Activated CD4-positive, alpha-beta T cell treated with anti-CD3 and anti-CD28 coated beads, Interleukin-10, Interleukin-2, amounts not matched to agents 100 ng/mL and 50 ng/mL, durations not matched to agents 16 hours and 8 hours (primary cell): Measurements from ENCODE around the gene LARP1B.
A peak's percentile ranks its signal among the peaks of the same experiment; 100 is the strongest.
"Not testable (repeated sequence)": the region's sequence is repeated elsewhere in the genome, so short reads cannot be mapped to it uniquely, and the experiment has no call there.

Experiments
- DNase-seq: peaks from one replicate; pipeline ENCODE4 v3.0.0-alpha.2; 2020

Gene LARP1B

DNA sequence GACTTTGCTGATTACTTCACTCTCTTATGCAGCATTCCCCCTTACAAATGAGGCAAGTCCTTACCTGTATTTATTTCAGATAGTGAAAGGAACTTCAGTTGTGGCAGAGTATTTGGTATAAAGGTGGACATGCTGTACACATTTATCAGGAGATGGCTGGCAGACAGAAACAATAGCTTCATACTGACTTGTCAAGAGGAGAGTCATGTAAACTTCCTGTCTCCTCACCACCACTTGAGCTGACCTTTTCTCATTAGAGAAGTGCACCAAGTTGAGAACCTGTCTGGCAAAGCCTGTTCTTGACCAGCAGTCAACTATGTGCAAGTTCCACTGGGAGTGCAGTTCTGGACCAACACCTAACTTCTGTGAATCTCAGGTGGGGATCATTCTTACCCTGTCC, 80.8 kb downstream of the LARP1B start:
- DNase-seq = no peak

DNA sequence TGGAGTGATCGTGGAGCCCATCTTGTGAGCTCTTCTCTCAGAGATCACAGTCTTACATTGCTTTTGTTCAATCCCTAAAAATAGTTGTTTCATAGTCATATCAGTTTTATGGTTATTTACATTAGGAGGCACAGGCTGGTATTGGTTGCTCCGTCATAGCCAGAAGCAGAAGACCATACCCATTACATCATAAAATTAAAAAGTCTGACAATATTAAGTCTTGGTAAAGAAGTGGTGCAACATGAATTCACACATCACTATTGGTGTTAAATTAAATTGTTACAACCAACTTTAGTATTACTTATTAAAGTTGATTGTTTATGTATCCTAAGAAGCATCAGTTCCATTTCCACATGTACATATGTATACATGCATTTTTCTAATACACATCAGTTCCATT, 84.6 kb downstream of the LARP1B start:
- DNase-seq = no peak

DNA sequence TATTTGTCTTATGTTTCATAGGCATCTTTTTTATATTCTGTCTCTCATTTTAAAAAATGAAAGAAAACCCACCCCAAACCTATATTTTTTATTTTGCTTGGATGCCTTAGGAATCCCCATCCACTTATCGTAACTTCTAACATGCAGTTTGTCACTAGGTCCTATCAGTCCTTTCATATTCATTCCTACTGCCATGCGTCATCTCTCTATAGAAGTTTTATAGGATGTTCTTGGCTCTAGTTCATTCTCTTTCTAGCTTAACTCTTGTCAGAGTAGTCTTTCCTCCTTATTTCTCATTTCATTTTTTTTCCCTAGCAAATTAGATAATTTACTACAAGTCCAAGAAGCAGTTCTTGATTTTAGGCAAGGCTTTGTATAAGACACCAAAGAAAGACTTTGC, 92.7 kb downstream of the LARP1B start:
- DNase-seq = no peak

DNA sequence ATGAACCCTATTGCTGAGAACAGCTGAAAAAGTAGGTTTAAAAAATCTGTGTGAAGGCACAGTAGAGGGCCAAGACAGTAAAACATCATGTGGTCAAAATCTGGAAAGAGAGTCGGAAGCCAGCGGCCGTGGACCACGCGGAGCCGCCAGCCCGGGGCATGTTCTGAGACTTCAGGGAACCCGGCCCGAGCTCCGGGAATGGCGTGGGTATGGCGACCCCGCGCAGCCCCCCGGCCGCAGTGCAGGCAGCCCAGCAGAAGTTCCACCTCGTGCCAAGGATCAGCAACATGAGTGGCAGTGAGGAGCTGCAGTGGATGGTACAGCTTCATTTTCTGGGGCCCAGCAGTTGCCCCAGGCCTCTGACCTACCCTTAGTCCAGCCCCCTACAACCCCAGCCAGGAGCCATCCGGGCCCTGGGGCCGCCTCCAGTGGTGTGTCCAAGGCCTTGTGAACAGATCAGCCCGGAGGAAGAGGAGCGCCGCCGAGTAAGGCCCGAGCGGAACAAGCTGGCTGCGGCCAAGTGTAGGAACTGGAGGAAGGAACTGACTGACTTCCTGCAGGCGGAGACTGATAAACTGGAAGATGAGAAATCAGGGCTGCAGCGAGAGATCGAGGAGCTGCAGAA, 94.2 kb downstream of the LARP1B start:
- no peak for DNase-seq

DNA sequence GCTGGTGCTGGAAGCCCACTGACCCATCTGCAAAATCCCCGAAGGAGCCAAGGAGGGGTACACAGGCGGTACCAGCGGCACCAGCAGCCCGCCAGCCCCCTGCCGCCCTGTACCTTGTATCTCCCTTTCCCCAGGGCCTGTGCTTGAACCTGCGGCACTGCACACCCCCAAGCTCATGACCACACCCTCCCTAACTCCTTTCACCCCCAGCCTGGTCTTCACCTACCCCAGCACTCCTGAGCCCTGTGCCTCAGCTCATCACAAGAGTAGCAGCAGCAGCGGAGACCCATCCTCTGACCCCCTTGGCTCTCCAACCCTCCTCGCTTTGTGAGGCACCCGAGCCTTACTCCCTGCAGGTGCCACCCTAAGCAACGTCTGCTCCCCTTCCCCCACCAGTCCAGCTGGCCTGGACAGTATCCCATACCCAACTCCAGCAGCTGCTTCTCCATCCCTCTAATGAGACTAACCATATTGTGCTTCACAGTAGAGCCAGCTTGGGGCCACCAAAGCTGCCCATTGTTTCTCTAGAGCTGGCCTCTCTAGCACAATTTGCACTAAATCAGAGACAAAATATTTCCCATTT, 94.9 kb downstream of the LARP1B start:
- DNase-seq = no peak

DNA sequence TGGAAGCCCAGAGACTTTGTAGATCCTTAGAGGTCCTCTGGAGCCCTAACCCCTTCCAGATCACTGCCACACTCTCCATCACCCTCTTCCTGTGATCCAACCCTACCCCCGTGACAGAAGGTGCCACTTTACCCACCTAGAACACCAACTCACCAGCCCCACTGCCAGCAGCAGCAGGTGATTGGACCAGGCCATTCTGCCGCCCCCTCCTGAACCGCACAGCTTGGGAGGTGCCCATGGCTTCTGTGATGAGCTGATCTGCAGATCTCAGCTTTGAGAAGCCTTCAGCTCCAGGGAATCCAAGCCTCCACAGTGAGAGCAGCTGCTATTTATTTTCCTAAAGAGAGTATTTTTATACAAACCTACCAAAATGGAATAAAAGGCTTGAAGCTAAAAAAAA, 95.4 kb downstream of the LARP1B start:
- not testable (repeated sequence) for DNase-seq

DNA sequence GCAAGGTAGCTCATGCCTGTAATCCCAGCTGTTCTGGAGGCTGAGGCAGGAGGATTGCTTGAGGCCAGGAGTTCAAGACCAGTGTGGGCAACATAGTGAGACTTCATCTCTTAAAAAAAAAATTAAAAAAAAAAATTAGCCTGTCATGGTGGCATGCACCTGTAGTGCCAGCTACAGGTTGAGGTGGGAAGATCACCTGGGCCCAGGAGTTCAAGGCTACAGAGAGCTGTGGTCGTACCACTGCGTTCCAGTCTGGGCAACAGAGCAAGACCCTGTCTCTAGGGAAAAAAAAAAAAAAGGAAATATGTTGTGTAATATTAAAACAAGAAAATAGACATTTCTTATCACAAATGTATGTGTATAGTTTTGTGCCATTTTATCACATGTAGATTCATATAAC, 97.8 kb downstream of the LARP1B start:
- DNase-seq = no peak

DNA sequence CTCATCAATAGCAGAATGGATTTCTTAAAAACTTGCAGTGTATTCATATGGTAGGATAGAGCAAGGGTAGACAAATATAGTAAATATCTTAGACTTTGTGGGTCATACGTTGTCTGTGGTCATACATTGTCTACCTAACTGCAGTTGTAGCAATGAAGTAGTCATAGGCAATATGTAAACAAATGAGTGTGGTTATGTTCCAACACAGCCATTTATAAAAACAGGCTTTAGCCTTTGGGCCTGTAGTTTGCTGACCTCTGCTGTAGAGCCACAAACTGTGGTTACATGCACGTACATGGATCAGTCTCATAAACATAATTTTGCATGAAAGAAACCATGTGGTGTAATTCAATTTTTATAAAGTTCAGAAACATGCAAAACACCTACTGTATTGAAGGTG, 98.9 kb downstream of the LARP1B start:
- no peak for DNase-seq

DNA sequence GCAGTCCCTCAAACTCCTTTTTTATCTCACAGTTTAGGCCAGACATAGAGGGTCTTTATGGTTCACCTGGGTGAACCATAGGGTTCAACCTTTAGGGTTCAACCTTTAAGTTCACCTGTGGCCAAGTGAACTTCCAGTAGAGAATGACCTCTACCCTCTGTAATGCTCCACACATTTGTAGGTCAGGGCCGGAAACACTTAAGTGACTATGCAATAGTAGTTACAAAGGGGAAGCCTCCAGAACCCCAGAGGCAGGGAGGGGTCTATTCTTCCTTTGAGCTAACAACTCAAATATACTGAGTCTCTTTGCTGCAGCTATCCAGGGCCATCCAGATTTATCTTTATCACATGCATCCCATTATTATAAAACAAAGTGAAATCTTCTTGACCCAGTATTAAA, 100.0 kb downstream of the LARP1B start:
- no peak for DNase-seq

DNA sequence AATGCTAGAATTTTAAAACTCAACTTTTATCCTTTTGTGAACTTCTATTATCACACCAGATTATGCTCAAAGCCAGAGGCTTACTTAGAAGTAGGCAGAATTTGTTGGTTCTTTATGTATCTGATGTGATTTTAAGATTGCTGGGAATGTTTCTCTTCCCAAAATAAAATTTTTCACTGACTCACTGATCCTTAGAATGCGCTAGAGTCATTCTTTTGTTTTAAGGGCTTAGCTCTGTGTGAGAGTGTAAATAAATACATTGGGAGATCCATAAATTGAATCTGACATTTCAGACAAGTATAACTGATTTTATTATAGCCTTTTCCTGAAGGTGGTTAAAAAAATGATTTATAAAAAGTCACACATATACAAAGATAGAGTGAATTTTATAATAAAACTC, 101.3 kb downstream of the LARP1B start:
- no peak for DNase-seq

DNA sequence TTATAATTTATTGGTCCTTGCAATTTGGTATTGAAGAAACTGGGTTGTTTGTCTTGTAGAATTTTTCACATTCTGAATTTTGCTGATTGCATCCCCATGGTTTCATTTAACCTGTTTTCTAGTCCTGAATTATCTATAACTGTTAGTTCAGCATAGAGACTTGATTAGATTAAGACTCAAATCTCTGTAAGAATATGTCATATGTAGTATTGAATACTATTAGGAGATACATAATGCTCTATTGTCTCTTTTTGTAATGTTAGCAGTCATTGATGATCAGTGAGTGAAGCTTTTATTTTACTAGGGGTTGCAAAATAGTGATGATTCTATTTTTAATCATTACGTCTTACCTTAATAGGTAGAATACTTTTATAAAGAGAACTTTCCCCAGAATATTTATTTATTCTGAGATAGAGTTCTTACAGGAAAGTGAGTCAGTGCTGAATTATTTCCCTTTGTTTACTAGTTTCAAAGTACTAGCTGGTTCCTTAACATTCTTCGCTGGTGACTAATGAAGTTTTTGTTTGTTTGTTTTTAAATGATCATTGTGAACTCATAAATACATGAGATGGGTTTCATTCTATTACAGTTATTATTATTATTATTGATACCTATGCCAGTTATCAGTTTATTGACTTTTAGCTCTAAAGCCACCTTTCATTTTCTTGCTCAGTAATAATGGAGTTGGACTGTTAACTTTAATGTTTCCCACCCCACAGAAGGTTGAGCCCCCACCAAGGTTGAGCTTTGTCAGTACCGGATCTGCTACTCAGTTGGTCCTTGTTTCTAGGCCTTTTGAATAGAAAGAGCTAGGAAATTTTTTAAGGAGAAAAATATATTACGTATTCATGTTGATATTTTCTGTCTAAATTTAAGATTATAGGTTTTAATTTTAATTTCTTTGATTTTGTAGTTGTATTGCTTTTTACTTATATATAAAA, 102.3 kb downstream of the LARP1B start:
- DNase-seq = no peak

DNA sequence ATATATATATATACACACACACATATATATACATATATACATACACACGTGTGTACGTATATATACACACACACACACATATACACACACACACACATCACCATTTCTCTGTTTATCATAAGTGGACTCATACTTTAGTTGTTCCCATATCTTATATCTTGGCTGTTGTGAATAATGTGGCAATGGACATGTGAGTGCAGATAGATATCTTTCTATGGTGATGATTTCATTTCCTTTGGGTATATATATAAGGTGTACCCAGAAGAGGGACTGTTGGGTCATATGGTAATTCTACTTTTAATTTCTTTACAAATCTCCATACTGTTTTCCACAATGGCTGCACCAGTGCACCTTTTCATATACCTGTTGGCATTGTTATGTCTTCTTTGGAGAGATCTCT, 105.9 kb downstream of the LARP1B start:
- no peak for DNase-seq

DNA sequence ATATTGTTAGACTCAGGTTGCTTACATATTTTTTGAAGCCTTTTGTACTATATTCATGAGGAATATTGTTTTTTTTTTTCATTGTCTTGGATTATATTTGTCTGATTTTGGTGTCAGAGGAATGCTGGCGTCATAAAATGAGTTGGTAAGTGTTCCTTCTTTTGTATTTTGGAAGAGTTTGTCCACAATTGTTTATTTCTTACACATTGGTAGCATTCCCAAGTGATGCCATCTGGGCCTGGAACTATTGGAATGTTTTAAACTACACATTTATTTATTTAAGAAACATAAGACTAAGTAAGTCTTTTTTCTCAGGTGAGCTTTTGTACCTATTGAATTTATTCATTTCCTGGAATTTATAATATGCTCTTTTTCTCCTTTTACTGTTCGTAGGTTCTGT, 107.6 kb downstream of the LARP1B start:
- no peak for DNase-seq

DNA sequence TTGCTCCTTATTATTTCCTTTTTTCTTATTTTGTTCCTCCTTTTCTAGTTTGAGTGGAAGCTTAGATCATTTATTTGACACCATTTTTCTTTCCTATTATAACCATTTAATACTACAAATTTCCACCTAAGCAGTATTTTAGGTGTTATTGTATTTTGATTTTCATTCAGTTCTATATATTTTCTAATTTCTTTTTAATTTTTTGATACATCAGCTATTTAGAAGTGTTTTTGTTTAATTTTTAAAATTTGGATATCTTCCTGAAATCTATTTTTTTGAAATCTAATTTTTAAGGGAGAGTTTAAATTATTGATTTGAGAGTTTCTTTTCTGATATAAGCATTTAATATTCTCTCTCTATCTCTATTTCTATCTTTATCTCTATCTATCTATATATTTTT, 108.1 kb downstream of the LARP1B start:
- DNase-seq = no peak

DNA sequence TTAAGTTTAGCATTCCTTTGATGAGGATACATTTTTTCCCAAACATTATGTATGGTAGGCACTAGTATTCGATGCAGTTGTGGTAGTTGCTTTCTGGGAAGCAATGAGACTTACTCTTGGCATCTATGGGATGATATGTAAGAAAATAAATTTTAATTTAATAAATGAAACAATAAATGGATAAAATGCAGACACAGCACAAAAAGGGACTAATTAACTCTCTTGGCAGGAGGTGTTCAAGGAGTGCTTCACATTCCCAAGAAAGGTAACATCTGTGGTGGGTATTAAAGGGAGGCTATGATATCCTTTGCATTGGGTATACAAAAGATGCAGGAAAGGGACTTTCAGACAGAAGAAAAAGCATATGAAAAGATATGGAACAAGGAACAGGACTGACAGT, 115.5 kb downstream of the LARP1B start:
- no peak for DNase-seq

DNA sequence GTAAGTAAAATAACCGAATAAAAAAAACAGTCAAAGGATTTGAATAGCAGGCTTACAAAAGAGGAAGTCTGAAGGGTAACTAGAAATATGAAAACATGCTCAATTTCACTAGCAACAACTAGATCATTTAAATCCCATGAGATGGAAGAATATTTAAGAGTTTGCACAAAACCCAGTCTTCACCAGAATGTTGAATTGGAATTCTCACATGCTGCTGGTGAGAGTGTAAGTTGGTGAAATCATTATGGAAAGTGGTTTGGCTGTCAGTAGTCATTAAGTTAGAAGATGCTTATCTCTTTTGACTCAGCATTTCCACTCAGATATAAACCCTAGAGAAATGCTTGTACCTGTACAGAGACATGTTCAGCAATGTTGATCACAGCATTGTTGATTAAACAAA, 116.4 kb downstream of the LARP1B start:
- DNase-seq = peak; percentile 51

DNA sequence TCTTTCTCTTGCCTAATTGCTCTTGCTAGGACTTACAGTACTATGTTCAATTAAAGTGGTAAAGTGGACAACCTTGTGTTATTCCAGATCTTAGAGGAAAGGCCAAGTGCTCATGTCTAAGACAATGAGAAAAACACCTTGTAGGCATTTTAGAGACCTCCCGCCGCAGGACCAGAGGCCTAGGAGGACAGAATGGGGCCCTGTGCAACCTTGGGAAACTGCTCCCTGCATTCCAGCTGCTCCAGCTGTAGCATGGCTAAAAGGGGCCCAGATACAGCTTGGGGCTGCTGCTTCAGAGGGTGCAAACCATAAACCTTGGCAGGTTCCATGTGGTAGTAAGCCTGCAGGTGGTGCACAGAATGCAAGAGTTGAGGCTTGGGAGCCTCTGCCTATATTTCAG, 125.5 kb downstream of the LARP1B start:
- DNase-seq = no peak

DNA sequence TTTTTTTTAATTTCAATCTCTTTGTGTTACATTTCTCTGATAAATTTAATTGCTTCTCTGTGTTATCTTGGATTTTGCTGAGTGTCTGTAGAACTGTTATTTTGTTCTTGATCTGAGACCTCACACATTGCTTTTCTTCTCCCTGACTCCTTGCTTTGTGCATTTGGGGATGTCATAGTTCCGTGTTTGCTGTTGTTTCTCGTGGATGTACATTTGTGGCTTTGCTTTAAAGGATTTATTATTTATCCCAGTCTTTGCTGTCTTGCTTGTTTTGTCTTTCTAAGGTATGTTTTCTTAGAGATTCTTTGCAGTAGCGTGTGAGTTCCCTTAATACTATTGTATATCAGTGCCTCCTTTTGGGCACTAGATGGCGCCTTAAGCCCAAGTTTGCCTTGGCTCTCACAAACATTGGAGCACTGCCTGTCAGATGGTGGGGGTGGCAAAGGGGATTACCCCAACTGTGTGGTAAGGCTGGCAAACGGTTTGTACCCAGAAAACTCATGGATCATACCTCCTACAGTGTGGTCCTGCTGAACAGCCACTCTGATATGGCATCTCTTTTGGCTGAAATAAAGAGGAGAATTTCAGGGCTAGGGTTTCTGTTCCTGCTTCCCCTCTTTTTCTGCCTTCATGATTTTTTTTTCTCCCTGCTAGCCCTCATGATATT, 130.1 kb downstream of the LARP1B start:
- DNase-seq = peak; percentile 78

DNA sequence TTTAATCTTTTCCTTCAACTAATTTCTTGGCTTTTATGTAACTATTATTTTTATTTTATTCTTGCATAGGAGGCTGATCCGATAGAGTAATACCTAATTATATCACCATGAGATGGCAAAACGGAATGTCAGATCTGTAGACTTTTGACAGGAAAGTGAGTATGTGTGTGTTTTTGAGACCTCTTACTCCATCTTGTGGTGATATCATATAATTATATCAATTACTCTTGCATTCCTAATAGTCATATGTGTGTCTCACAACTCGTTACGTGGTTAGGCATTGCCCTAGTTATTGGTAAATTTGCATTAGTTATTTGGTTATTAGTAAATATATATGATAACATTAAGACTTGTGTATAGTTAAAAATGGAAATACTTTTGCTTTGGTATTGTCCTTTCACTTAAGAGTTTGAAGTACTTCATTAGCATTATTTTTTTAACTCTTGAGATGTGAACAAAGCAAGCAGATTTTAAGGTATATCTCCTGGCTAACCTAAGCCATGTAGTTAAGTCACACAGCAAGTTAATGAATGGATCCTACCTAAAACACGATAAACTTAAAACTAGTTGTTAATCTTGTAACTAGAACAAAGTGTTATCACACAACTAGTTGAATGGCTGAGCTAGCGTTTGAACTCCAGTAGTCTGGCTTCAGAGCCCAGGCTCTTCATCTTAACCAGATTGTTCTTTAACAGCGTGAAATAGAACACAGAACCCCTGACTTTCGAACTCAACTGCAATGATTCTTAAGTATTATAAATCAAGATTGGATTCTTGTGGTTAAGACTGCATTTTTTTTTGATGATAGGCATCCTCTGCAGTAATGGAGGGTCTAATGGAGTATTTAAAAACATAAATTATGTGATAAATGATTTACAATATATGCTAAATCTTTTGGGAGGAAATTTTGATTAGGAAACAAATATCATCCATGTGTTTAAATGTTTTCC, 159.4 kb downstream of the LARP1B start:
- peak; percentile 6 for DNase-seq

DNA sequence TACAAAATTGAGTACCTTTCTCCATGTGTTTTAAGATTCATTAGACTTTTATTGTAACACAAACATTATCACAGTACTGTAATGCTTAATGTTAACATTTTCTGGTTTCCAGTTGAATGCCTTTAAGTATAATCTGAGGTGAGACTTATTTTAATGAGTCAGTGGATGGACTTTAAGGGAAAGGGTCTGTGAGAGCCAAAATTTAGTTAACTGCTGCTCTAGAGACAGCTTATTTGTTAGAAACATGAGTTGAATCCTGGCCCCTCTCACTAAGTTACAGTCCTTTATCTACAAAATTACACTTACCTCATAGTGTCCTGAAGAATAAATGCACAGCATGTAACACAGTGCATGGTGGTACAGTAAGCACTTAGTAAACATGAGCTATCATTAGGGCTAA, 160.5 kb downstream of the LARP1B start:
- no peak for DNase-seq

DNA sequence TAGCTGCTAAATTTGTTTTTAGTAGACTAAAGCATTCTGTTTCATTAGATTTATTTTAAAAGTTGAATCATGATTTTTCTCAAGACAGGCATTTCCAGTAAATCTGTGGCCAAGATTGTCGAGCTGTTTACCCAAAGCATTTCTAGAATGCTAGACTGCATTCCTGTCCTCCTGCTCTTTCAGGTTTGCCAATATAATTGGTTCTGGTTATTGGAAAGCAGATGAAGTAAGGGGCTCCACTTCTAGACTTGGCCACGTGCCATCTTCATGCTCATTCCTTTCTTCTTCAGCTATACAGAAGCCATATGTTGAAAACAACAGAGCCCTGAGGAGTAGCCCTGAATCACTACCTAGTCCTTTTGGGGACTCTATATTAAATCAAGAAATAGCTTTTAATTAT, 164.0 kb downstream of the LARP1B start:
- DNase-seq = no peak

DNA sequence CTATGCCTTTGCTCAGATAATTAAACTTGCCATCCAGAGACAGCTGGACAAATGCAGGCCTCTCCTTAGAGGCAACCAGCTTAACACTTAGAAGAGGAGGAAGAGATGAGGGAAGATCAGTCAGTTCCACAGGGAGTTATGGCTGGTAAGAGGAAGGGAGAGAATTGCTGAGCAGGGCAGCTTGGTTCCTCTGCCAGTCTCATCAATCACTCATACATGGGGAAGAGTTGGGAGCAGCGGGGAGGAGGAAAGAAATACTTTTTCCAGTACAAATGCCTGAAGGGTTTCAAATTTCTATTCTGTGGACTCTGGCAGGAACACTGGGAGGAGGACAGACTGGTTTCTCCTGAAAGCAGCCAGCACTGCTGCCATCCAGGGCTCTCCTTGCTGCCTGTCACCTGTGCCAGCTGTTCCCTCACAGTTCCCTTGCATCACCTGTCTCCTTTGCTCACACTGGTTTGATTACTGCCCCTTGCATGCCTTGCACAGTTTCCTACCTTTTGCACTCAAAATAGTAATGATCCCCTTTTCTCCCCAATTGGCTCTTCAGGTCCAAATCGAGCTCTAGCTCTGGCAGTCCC, 167.0 kb downstream of the LARP1B start:
- DNase-seq = no peak
